ENCODE data around the gene PHF2. TPM values are rescaled to one million over a fixed set of nuclear protein-coding genes. Genes with fewer than 3 reads are reported as not detected.

The PHF2 gene
- total RNA-seq, 1 experiment from 2014 or later = 26.3 TPM

- peaks cover 11% of the 10 kb centered on the region; the same call in 1 of the 2 replicates for H3K79me2 ChIP-seq (ENCODE audit: low read depth)
- H3K9me2 ChIP-seq (ENCODE audit: insufficient read depth) = no peaks in the 10 kb centered on the region
- TF ChIP-seq CTCF (conservative IDR thresholded peaks at IDR 0.05) (no peak), EZH2 (IDR thresholded peaks at IDR 0.05; ENCODE audit: low read depth) (no peak)
- no peaks in the 10 kb centered on the region for H3K27me3 ChIP-seq (ENCODE audit: insufficient read depth, low read depth)
- no peaks in the 10 kb centered on the region for H3K36me3 ChIP-seq (ENCODE audit: low read depth)
- peaks cover 5% of the 10 kb centered on the region; the same call in 1 of the 2 replicates for H3K9me3 ChIP-seq (ENCODE audit: insufficient read depth, low read depth)
- no peaks in the 10 kb centered on the region for H3F3A ChIP-seq (ENCODE audit: insufficient read depth, low read depth)
- intact Hi-C loops (cut with micrococcal nuclease; ENCODE audit: unreplicated experiment) = no loop called here
- ChIA-PET POLR2A (ENCODE audit: unreplicated experiment) (no interaction called here), CTCF (no interaction called here)
- no peaks in the 10 kb centered on the region for H3K4me1 ChIP-seq (replicated peaks; ENCODE audit: insufficient read depth)
- H4K20me1 ChIP-seq (ENCODE audit: insufficient read depth) = no peaks in the 10 kb centered on the region
- BruUV-seq (replicated peaks) = no TSS peak
- H3K27ac ChIP-seq = no peak overlapping the region
- DNase-seq = no peak
- H3K4me3 ChIP-seq = no peak overlapping the region
- H2AFZ ChIP-seq = no peak overlapping the region
- H3K4me2 ChIP-seq = no peak overlapping the region
These were observed 37.4 kb downstream of the PHF2 start for GRCh38 chr9:93613791-93614190.

DNA sequence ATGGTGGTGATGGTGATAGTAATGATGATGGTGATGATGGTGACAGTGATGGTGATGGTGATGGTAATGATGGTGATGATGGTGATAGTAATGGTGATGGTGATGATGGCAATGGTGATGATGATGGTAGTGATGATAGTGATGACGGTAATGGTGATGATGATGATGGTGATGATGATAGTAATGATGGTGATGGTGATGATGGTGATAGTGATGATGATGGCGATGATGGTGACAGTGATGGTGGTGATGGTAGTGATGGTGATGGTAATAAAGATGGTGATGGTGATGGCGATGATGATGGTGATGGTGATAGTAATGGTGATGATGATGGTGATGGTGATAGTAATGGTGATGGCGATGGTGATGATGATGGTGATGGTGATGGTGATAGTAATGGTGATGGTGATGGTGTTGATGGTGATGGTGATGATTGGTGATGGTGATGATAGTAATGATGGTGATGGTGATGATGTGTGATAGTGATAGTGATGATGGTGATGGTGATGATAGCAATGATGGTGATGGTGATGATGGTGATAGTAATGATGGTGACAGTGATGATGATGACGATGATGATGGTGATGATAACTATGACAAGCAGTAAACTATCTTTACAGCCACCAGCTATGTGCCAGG, 38.6 kb downstream of the PHF2 start:
- H3F3A ChIP-seq (ENCODE audit: insufficient read depth, low read depth) = no peaks in the 10 kb centered on the region
- intact Hi-C loops (cut with micrococcal nuclease; ENCODE audit: unreplicated experiment) = no loop called here
- no peak overlapping the region for H2AFZ ChIP-seq
- no peaks in the 10 kb centered on the region for H3K9me3 ChIP-seq (ENCODE audit: insufficient read depth, low read depth)
- H3K27me3 ChIP-seq (ENCODE audit: insufficient read depth, low read depth) = no peaks in the 10 kb centered on the region
- no peaks in the 10 kb centered on the region for H3K4me1 ChIP-seq (replicated peaks; ENCODE audit: insufficient read depth)
- H3K27ac ChIP-seq = no peak overlapping the region
- no peak for DNase-seq
- H3K79me2 ChIP-seq (ENCODE audit: low read depth) = no peaks in the 10 kb centered on the region
- POLR2A ChIA-PET (ENCODE audit: unreplicated experiment) = no interaction called here
- H3K4me2 ChIP-seq = no peak overlapping the region
- CTCF ChIA-PET = no interaction called here
- no peak overlapping the region for H3K4me3 ChIP-seq
- H3K9me2 ChIP-seq (ENCODE audit: insufficient read depth) = no peaks in the 10 kb centered on the region
- no peak for TF ChIP-seq EZH2 (IDR thresholded peaks at IDR 0.05; ENCODE audit: low read depth)
- no peak for TF ChIP-seq CTCF (conservative IDR thresholded peaks at IDR 0.05)
- no peaks in the 10 kb centered on the region for H3K36me3 ChIP-seq (ENCODE audit: low read depth)
- H4K20me1 ChIP-seq (ENCODE audit: insufficient read depth) = no peaks in the 10 kb centered on the region
- BruUV-seq (replicated peaks) = no TSS peak

GRCh38 chr9:93616044-93616443, 39.7 kb downstream of the PHF2 start:
- ChIA-PET POLR2A (ENCODE audit: unreplicated experiment) (interaction anchor here (0.6 kb wide), 1 partner anchor 14 kb away, joined by 4 read pairs; no protein-coding TSS in a partner anchor), CTCF (no interaction called here)
- TF ChIP-seq CTCF (conservative IDR thresholded peaks at IDR 0.05) (no peak), EZH2 (IDR thresholded peaks at IDR 0.05; ENCODE audit: low read depth) (no peak)
- Histone ChIP-seq H3K9me3 (ENCODE audit: insufficient read depth, low read depth) (no peaks in the 10 kb centered on the region), H3K36me3 (ENCODE audit: low read depth) (no peaks in the 10 kb centered on the region), H2AFZ (no peak overlapping the region), H3F3A (ENCODE audit: insufficient read depth, low read depth) (no peaks in the 10 kb centered on the region), H3K4me2 (no peak overlapping the region), H4K20me1 (ENCODE audit: insufficient read depth) (no peaks in the 10 kb centered on the region), H3K79me2 (ENCODE audit: low read depth) (no peaks in the 10 kb centered on the region), H3K4me3 (no peak overlapping the region), H3K27me3 (ENCODE audit: insufficient read depth, low read depth) (no peaks in the 10 kb centered on the region), H3K9me2 (ENCODE audit: insufficient read depth) (no peaks in the 10 kb centered on the region), H3K4me1 (replicated peaks; ENCODE audit: insufficient read depth) (no peaks in the 10 kb centered on the region), H3K27ac (no peak overlapping the region)
- no peak for DNase-seq
- intact Hi-C loops (cut with micrococcal nuclease; ENCODE audit: unreplicated experiment) = no loop called here
- BruUV-seq (replicated peaks) = no TSS peak
